ENCODE measurements around the gene MRPL17. TPM values are rescaled to one million over a fixed set of nuclear protein-coding genes. Genes with fewer than 3 reads are reported as not detected.
"Not testable (repeated sequence)": the region's sequence is repeated elsewhere in the genome, so short reads cannot be mapped to it uniquely, and the experiment has no call there.

The MRPL17 gene
- total RNA-seq, 2 donors from 2014 or later, result 30.8 to 97.8 TPM

GRCh38 chr11:6719576-6719975 lies 36.4 kb upstream of the MRPL17 start:
- H3K9me3 ChIP-seq, result no peaks in the 10 kb centered on the region
- no peaks in the 10 kb centered on the region for H3K4me1 ChIP-seq
- H3K27me3 ChIP-seq, result no peaks in the 10 kb centered on the region
- no peak for DNase-seq (ENCODE audit: low spot score)
- H3K36me3 ChIP-seq, result no peaks in the 10 kb centered on the region
- TF ChIP-seq CTCF (IDR thresholded peaks at IDR 0.05), result no peak
- no peak overlapping the region for H3K4me3 ChIP-seq
- no peak overlapping the region for H3K27ac ChIP-seq

DNA sequence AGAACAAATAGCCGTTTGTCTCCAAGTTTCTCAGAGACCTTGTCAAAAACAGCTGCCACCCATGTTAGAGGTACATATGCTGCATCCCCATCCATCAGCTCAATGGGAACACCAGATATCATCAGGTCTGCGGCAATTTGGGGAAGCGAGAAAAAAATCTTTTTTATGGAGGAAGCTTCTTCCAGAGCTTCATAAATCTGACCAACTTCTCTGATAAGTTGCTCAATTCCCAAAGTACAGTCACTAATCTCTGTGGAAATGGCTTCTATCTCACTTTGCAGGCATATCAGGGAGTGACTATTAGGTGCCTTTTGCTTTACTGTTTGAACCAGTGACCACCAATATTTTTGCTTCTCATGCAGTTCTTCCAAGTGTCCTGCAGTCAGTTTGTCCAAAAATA lies 34.3 kb upstream of the MRPL17 start:
- TF ChIP-seq CTCF (IDR thresholded peaks at IDR 0.05), result no peak
- H3K4me1 ChIP-seq, result no peaks in the 10 kb centered on the region
- no peak for DNase-seq (ENCODE audit: low spot score)
- no peaks in the 10 kb centered on the region for H3K36me3 ChIP-seq
- no peaks in the 10 kb centered on the region for H3K27me3 ChIP-seq
- no peak overlapping the region for H3K4me3 ChIP-seq
- no peaks in the 10 kb centered on the region for H3K9me3 ChIP-seq
- H3K27ac ChIP-seq, result no peak overlapping the region

- not testable (repeated sequence) for DNase-seq (ENCODE audit: low spot score); H3K36me3 ChIP-seq; H3K4me1 ChIP-seq; H3K27ac ChIP-seq; H3K4me3 ChIP-seq; H3K9me3 ChIP-seq; H3K27me3 ChIP-seq
- peak in 1 of 2 donors; percentile 38 for TF ChIP-seq CTCF (IDR thresholded peaks at IDR 0.05)
Observed at GRCh38 chr11:6711552-6711951, 28.4 kb upstream of the MRPL17 start.

DNA sequence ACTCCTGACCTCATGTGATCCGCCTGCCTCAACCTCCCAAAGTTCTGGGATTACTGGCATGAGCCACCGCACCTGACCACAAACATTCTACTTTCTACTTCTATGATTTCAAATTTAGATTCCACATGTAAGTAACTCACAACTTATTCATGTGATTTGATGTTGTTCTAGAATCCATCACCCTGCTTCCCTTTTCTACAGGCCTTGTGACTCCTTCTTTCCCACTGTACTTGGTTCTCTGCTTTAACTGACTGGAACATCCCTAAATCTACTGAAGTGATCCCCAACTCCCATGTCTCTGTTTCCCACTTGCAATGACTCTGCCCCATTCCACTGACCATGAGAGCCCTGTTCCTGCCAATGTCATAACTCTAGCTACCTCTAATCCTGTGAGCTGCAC lies 25.7 kb upstream of the MRPL17 start:
- DNase-seq (ENCODE audit: low spot score), result no peak
- no peak for TF ChIP-seq CTCF (IDR thresholded peaks at IDR 0.05)
- H3K4me3 ChIP-seq, result no peak overlapping the region
- no peak overlapping the region for H3K27ac ChIP-seq
- no peaks in the 10 kb centered on the region for H3K9me3 ChIP-seq
- H3K27me3 ChIP-seq, result no peaks in the 10 kb centered on the region
- no peaks in the 10 kb centered on the region for H3K36me3 ChIP-seq
- peaks cover 0 to 8% of the 10 kb centered on the region in 2 donors for H3K4me1 ChIP-seq

DNA sequence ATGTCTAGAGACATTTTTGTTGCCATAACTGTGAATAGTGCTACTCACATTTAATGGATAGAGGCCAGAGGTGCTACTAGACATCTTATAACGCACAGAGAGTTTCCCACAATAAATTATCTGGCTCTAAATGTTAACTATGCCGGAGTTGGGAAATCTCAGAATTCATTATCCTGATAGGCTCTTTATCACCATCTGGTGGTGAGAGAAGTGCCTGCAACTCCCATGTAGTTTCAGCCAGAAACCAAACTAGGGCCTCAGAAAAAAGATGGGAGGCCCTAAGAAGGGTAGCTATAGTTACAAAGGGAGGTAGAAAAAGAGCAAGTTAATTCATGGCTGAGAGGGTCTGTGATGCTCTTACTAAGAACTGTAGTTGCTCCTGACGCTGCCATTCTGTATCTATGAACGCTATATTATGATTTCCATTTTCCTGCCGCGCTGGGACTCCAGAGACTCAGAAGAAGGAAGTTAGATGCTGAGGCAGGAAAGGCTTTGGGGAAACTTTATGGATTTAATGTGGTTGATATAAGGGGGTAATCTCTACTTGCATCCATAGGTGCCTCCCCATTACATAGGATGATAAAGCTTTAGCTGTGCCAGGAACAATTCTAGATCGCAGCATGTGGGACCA lies 22.9 kb upstream of the MRPL17 start:
- no peak for DNase-seq (ENCODE audit: low spot score)
- H3K4me1 ChIP-seq, result peaks cover 0 to 16% of the 10 kb centered on the region in 2 donors
- H3K27ac ChIP-seq, result no peak overlapping the region
- no peaks in the 10 kb centered on the region for H3K27me3 ChIP-seq
- peak; percentile 79 to 95 for TF ChIP-seq CTCF (IDR thresholded peaks at IDR 0.05)
- no peaks in the 10 kb centered on the region for H3K36me3 ChIP-seq
- H3K9me3 ChIP-seq, result no peaks in the 10 kb centered on the region
- H3K4me3 ChIP-seq, result no peak overlapping the region
